GM12801 (cell line): ENCODE results near the gene CLEC2A.

ENCODE experiments used
- TF ChIP-seq, protein P1 (sequence below): IDR thresholded peaks from one replicate; pipeline ENCODE4 v1.5.1; 2011; ENCODE audit warnings: control low read depth; ENCODE audit not compliant: insufficient read length; ENCODE audit errors: extremely low read depth

The CLEC2A gene, protein sequence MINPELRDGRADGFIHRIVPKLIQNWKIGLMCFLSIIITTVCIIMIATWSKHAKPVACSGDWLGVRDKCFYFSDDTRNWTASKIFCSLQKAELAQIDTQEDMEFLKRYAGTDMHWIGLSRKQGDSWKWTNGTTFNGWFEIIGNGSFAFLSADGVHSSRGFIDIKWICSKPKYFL

DNA sequence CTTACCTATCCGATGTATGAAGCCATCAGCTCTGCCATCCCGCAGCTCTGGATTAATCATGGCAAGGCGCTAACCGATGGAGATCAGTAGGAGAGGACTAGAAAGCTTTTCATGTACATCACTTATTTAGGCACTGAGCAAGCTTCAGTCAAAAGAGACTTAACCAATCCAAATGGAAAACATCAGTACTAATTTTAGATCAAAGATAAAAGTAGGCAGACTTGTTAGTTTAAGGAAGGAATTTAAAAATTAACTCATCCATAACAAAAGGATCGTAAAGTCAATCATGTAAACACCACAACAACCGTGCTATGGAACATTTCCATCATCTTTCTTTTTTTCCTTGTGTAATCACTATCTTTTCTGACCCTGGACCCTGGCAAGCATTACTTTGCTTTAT lies at the start of gene CLEC2A:
Gene CLEC2A (minus strand): TSS at position 101 of the 400 bp plus-strand sequence. CDS start 41 bp downstream, at position 60.
- TF ChIP-seq, protein P1, sequence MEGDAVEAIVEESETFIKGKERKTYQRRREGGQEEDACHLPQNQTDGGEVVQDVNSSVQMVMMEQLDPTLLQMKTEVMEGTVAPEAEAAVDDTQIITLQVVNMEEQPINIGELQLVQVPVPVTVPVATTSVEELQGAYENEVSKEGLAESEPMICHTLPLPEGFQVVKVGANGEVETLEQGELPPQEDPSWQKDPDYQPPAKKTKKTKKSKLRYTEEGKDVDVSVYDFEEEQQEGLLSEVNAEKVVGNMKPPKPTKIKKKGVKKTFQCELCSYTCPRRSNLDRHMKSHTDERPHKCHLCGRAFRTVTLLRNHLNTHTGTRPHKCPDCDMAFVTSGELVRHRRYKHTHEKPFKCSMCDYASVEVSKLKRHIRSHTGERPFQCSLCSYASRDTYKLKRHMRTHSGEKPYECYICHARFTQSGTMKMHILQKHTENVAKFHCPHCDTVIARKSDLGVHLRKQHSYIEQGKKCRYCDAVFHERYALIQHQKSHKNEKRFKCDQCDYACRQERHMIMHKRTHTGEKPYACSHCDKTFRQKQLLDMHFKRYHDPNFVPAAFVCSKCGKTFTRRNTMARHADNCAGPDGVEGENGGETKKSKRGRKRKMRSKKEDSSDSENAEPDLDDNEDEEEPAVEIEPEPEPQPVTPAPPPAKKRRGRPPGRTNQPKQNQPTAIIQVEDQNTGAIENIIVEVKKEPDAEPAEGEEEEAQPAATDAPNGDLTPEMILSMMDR = no peak

DNA sequence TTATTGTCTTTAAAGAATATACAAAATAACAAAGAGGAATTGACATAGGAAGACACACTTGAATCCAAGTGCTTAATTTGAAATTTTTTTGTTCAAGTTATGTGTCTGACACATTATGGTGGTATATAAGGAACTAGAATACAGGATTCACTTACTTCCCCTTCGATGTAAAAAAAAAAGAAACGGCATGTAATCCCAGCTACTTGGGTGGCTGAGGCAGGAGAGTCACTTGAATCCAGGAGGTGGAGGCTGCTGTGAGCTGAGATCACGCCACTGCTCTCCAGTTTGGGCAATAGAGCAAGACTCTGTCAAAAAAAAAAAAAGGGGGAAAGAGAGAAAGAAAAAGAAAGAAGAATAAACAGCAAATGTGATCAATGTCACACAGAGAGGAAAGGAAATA lies 48.0 kb upstream of the CLEC2A start:
- TF ChIP-seq, protein P1 = no peak

DNA sequence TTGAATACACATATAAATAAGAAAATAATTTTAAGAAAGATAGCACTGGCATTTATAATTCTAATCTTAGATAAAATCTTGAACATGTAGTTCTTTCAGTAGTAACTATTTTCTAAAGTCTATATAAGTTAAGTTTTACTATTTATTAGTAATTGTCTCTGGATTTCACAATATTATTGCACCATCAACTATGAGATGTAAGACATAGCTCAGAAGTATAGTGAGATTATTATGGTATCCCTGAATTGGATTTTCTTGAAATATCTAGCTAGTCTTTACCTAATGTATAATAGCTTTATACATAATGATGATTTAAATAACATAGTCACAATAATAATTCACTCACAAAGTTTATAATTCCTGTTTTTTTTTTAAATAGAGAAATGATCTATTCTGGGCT lies 45.7 kb upstream of the CLEC2A start:
- TF ChIP-seq, protein P1 = no peak

DNA sequence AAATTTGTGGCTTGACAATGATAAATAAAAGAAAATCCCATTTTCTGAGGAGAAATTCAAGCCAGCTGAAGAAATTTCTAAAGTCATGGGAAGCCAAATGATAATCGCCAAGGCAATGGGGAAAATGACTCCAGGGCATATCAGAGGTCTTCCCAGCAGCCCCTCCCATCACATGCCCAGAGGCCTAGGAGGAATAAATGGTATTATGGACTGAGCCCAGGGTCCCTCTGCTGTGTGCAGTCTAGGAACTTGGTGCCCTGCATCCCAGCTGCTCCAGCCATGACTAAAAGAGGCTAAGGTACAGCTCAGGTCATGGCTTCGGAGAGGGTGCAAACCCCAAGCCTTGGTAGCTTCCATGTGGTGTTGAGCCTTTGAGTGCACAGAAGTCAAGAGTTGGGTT lies 43.4 kb upstream of the CLEC2A start:
- TF ChIP-seq, protein P1 = no peak

DNA sequence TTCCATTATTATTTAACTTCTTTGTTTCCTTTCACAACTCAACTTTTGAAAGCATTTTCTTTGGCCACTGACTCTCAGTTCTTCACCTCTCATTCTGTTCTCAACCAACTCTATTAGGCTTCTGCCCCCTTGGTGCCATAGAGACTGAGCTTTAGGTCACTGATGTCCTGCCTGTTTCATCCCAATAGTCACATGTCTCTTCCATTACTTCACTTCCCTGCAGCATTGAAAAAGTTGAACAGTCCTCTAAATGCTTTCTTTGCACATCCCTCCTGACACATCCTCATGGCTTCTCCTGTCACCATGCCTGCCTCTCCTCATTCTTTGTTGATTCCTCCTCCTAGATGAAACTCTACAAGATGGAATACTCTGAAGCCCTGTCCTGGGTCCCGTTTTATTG lies 41.8 kb upstream of the CLEC2A start:
- TF ChIP-seq, protein P1 = no peak

DNA sequence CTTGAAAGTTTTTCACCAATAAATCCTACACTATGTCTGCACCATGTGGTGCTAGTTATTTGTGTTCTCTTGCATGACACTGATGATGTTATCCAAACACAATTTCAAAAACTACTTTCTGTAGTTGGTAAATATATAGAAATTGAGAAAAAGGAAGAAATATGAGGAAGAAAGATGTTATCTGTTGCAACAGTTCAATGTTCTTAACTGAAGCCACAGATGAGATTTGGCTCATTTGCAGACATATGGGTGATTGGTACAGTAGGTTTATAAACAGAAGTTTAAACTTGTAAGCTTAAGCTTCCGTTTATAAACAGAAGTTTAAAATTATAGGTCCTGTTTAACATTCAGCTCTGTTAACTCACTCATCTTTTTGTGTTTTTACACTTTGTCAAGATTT lies 39.0 kb upstream of the CLEC2A start, which contains the start of gene CLEC12A:
Gene CLEC12A (plus strand): TSS at position 229 of the 400 bp plus-strand sequence. CDS start 188 bp downstream, outside the sequence.
- TF ChIP-seq, protein P1 = no peak

DNA sequence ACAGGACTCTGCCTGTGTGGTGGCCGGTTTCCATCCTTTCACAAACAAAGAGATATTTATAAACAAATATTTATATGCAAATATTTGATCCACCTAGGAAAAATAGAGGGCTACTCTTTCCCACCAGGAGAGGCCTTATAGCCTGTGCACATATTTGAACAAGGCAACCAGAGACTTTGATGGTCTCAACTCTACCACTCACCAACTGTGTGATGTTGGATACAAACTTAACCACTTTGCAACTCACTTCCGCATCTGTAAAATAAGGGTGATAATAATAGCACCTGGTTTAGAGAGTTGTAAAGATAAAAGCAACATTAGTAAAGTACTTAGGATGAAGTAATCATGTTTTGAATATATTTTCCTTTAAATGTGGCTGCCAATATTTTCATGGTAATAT lies 37.5 kb upstream of the CLEC2A start:
- TF ChIP-seq, protein P1 = no peak

DNA sequence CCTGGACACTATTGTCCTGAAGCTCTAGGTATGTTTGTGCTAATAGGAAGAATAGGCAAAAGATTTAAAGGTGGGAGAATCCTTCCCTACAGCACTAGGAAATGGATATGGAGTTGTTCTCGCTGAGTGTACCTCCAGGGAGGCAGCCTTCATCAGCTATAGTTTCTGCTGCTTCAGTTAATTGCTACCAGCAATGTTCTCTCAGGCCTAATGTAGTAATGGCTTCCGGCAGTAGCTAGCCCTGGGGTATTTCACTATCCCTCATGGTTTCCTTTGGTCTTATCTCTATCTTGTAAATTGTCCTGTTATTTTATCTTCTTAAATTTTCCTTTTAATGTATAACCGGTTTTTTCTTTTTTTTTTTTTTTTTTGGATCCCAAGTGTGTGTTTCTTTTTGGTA lies 29.7 kb upstream of the CLEC2A start:
- TF ChIP-seq, protein P1 = no peak
